Measurements from ENCODE around the gene ERCC3.

ERCC3 gene

DNA sequence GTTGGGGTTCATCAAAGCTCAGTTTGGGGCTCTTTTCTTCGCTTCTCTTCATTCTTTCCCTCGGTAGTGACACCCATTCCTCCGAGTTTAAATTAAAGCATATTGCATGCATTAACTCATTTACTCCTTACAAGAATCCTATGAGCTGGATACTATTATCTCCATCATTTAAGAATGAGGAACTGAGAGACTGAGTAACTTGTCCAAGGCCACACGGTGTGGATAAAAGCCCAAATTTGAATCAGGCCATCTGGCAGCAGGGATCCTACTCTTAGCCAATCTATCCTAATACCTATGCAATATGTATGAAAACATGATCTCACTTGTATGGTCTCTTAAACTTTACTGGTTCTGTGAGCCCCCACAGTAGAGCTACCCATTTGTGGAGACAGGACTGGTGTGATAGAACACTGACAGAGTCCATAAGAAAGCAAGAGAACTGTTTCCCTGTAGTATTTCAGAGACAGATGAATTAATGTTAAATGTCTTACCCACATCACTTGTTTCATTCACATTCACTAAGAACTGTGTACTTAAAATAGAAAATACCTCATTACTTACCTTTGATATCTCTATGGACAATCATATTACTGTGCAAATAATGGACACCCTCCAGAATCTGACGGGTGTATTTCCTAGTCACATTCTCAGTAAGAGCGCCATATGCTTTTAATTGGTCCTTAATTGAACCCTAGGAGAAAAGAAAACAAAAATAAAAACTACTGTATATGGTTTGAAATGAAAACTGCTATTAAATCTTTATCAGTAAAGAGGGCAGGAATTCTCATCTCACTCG is 20.4 kb upstream of the ERCC3 start:
- Mint-ChIP-seq H3K27ac (no peak overlapping the region), H3K4me3 (no peak overlapping the region), H3K9me3 (no peaks in the 10 kb centered on the region), H3K36me3 (ENCODE audit: low read depth) (peaks cover 62% of the 10 kb centered on the region), H3K27me3 (ENCODE audit: low read depth) (no peaks in the 10 kb centered on the region), H3K4me1 (no peaks in the 10 kb centered on the region)
- TF ChIP-seq, protein P1, sequence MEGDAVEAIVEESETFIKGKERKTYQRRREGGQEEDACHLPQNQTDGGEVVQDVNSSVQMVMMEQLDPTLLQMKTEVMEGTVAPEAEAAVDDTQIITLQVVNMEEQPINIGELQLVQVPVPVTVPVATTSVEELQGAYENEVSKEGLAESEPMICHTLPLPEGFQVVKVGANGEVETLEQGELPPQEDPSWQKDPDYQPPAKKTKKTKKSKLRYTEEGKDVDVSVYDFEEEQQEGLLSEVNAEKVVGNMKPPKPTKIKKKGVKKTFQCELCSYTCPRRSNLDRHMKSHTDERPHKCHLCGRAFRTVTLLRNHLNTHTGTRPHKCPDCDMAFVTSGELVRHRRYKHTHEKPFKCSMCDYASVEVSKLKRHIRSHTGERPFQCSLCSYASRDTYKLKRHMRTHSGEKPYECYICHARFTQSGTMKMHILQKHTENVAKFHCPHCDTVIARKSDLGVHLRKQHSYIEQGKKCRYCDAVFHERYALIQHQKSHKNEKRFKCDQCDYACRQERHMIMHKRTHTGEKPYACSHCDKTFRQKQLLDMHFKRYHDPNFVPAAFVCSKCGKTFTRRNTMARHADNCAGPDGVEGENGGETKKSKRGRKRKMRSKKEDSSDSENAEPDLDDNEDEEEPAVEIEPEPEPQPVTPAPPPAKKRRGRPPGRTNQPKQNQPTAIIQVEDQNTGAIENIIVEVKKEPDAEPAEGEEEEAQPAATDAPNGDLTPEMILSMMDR (IDR thresholded peaks at IDR 0.05; ENCODE audit: unreplicated experiment in 3 of 3) = no peak

DNA sequence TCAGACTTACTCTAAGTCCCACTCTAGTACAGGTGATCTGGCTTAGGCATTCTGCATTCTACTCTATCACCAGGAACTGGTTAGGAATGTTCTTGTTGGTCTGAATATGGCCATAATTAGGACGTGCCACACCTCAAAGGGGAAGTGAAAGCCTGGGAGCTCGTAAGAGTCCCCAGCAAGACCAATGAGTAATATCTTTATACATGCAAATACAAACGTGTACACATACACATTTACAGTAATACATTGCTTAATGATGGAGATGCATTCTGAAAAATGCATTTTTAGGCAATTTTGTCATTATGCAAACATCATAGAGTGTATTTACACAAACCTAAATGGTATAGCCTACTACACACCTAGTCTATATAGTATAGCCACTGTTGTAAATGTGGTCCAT is 19.5 kb upstream of the ERCC3 start:
- no peaks in the 10 kb centered on the region for H3K9me3 Mint-ChIP-seq
- H3K27ac Mint-ChIP-seq = no peak overlapping the region
- H3K27me3 Mint-ChIP-seq (ENCODE audit: low read depth) = no peaks in the 10 kb centered on the region
- peaks cover 57% of the 10 kb centered on the region for H3K36me3 Mint-ChIP-seq (ENCODE audit: low read depth)
- TF ChIP-seq, protein P1 (IDR thresholded peaks at IDR 0.05; ENCODE audit: unreplicated experiment in 3 of 3) = no peak
- H3K4me3 Mint-ChIP-seq = no peak overlapping the region
- no peaks in the 10 kb centered on the region for H3K4me1 Mint-ChIP-seq

DNA sequence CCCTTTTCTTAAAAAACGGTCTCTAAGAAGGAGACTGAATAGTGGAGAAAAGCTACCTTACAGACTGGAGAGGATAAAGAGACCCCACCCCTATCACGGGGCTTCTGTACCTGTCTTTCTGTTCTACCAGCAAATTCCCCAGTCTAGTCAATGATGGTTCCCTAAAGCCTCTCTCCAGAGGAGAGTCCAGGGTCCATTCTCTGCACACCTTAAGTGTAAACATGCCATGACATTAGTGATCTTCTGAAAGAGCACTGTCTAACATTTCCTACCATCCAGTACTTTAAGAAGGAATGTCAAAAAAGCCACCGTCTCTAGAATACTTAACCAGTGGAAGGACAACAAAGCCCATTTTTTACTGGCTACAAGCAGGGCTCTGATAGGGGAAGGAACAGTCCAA is 17.0 kb upstream of the ERCC3 start:
- peaks cover 53% of the 10 kb centered on the region for H3K36me3 Mint-ChIP-seq (ENCODE audit: low read depth)
- TF ChIP-seq, protein P1 (IDR thresholded peaks at IDR 0.05; ENCODE audit: unreplicated experiment in 3 of 3) = no peak
- no peaks in the 10 kb centered on the region for H3K4me1 Mint-ChIP-seq
- no peaks in the 10 kb centered on the region for H3K27me3 Mint-ChIP-seq (ENCODE audit: low read depth)
- H3K4me3 Mint-ChIP-seq = no peak overlapping the region
- H3K9me3 Mint-ChIP-seq = no peaks in the 10 kb centered on the region
- no peak overlapping the region for H3K27ac Mint-ChIP-seq

DNA sequence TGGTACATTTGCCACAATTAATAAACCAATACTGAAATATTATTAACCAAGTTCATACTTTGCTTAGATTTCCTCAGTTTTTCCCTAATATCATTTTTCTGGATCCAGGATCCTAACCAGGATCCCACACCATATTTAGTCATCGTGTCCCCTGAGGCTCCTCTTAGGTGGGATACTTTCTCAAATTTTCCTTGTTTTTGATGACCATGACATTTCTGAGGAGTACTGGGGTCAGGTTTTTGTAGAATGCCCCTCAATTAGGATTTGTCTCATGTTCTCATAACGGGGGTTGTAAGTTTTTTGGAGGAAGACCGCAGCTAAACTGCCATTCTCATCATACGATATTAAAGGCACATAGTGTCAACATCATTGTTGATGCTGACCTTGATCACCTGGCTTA is 15.5 kb upstream of the ERCC3 start:
- H3K36me3 Mint-ChIP-seq (ENCODE audit: low read depth) = peaks cover 49% of the 10 kb centered on the region
- H3K4me1 Mint-ChIP-seq = no peaks in the 10 kb centered on the region
- no peaks in the 10 kb centered on the region for H3K9me3 Mint-ChIP-seq
- H3K4me3 Mint-ChIP-seq = no peak overlapping the region
- TF ChIP-seq, protein P1 (IDR thresholded peaks at IDR 0.05; ENCODE audit: unreplicated experiment in 3 of 3) = no peak
- no peaks in the 10 kb centered on the region for H3K27me3 Mint-ChIP-seq (ENCODE audit: low read depth)
- H3K27ac Mint-ChIP-seq = no peak overlapping the region

DNA sequence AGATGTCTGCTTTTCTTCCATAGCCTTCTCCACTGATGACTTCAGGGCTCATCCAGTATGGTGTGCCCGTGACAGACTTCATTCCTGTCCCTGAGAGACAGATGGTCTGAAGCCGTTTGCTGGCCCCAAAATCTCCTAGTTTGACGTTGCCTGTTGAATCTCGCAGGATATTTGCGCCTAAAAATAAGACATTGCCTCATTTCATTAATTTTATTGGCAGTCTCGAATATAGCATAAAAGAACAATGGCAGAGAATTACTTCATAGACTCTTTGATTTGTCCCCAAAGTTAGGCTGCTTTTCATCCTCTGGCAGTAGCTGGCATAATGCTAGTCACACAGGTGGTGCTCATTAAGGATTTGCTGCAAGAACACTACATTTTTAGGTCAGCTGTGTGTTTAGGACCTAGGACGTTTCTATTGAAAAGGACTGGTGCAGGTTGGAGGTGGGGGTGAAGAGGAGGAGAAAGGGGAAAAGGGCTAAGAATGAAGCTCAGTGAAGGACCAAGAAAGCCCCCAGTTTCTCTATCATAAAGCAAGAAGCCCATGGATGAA is 14.7 kb upstream of the ERCC3 start:
- H3K36me3 Mint-ChIP-seq (ENCODE audit: low read depth) = peaks cover 43% of the 10 kb centered on the region
- no peaks in the 10 kb centered on the region for H3K4me1 Mint-ChIP-seq
- no peak overlapping the region for H3K4me3 Mint-ChIP-seq
- H3K9me3 Mint-ChIP-seq = no peaks in the 10 kb centered on the region
- no peaks in the 10 kb centered on the region for H3K27me3 Mint-ChIP-seq (ENCODE audit: low read depth)
- H3K27ac Mint-ChIP-seq = no peak overlapping the region
- TF ChIP-seq, protein P1 (IDR thresholded peaks at IDR 0.05; ENCODE audit: unreplicated experiment in 3 of 3) = no peak

Measured in nephron (organoid).